Left lung (tissue), 14 donors: ENCODE data around the gene LRRD1. TPM values are rescaled to one million over a fixed set of nuclear protein-coding genes. Genes with fewer than 3 reads are reported as not detected.

Experiments used
- ATAC-seq: fragments of 200-7000 bp; cut with Tn5 transposase; one replicate; pipeline ENCODE4 v1.9.1; 2020; ENCODE audit warnings: moderate library complexity
- DNase-seq, 4 donors: peaks; one replicate each; pipeline ENCODE4 v3.0.0-alpha.2; 2013 to 2020
- H3K27ac ChIP-seq, 2 donors: fragments of 200-600 bp; sonication (generic) in 1 of 2; one replicate each; pipeline versions ENCODE4 v1.5.0 to v1.8.0; 2020 to 2021
- H3K27me3 ChIP-seq, 2 donors: fragments of 200-600 bp; sonication (generic) in 1 of 2; one replicate each; pipeline versions ENCODE4 v1.5.0 to v1.8.0; 2020 to 2021
- H3K36me3 ChIP-seq, 2 donors: fragments of 200-600 bp; sonication (generic) in 1 of 2; one replicate each; pipeline versions ENCODE4 v1.5.0 to v1.8.0; 2020 to 2021
- H3K4me1 ChIP-seq, 2 donors: fragments of 200-600 bp; one replicate each; pipeline ENCODE4 v1.8.0; 2021
- H3K4me3 ChIP-seq, 2 donors: fragments of 200-600 bp; sonication (generic) in 1 of 2; one replicate each; pipeline versions ENCODE4 v1.5.0 to v1.8.0; 2020 to 2021; ENCODE audit warnings: mild to moderate bottlenecking in 1 of 2
- H3K9me3 ChIP-seq, 2 donors: fragments of 200-600 bp; sonication (generic) in 1 of 2; one replicate each; pipeline versions ENCODE4 v1.5.0 to v1.8.0; 2020 to 2021
- CTCF ChIP-seq, 2 donors: fragments of 200-600 bp; sonication (generic) in 1 of 2; IDR thresholded peaks; one replicate each; pipeline versions ENCODE4 v1.5.0 to v1.8.0; 2021; ENCODE audit warnings: antibody characterized with exemption in 2 of 2
- intact Hi-C, 2 donors: fragments of 100-400 bp; cut with DNase I; formaldehyde crosslinking; loops; one replicate each; pipeline versions ENCODE4 v1.11.2 to v1.14.2; 2022
- long read RNA-seq, 12 donors: library from polyadenylated mRNA in 2 of 12; unstranded in 2 of 12; transcript quantifications; one replicate each; pipeline ENCODE4 v2.0.0 and lab custom pipeline, GENCODE V29; 2019 to 2026
- polyA plus RNA-seq, 6 donors: library from polyadenylated mRNA; unstranded; fragments of 120-200 nt; gene quantifications; one replicate each; pipeline ENCODE4 v1.2.1, GENCODE V29; 2013; ENCODE audit not compliant: insufficient read length in 6 of 6
- total RNA-seq, 2 donors: library from RNA; stranded (reverse); fragmentation: NEBNext Ultra II Directional; extraction: Animal tissue kit (Norgen Biotek cat#: 25700); gene quantifications; one replicate each; pipeline ENCODE4 v1.2.1, GENCODE V29; 2021
- donor health status: DM: no; HTN: yes; CAD: no.
- donor health status: DM: no; HTN: no; CAD: no.

LRRD1 gene
- total RNA-seq, result under 1 TPM in 1 of 2 donors, not detected in 1; 0.09 TPM
- under 1 TPM; 0.61 to 0.88 (median 0.67) TPM for polyA plus RNA-seq
- long read RNA-seq, donor 1, result 0 reads
- long read RNA-seq, donor 2, result 0 reads
- long read RNA-seq, donor 3, result 0 reads
- long read RNA-seq, donor 4, result 0 reads
- long read RNA-seq, donor 5, result 0 reads
- long read RNA-seq, donor 6, result 0 reads
- long read RNA-seq, donor 7, result 0 reads
- long read RNA-seq, donor 8, result 0 reads
- long read RNA-seq, donor 9, result 0 reads
- long read RNA-seq, donor 10, result 0 reads
- long read RNA-seq, donor 11, result 0 reads
- long read RNA-seq, donor 12, result 0 reads

GRCh38 chr7:92178928-92179924 lies at the start of gene LRRD1:
Gene LRRD1 (minus strand): TSS chr7:92179142. CDS start chr7:92165202, 13,940 bp downstream.
- peaks cover 0 to 6% of the 10 kb centered on the region in 2 donors for H3K4me1 ChIP-seq
- peak; percentile 98 to 99 for TF ChIP-seq CTCF (IDR thresholded peaks at IDR 0.05)
- H3K4me3 ChIP-seq, result peak within 1 kb of the TSS; percentile 36 to 46
- H3K9me3 ChIP-seq, result peaks cover 0 to 5% of the 10 kb centered on the region in 2 donors
- DNase-seq (peak; percentile 82 to 99 (median 90)), ATAC-seq (peak; percentile 100)
- intact Hi-C loops, result no loop called here
- H3K36me3 ChIP-seq, result no peaks in the 10 kb centered on the region
- H3K27me3 ChIP-seq, result no peaks in the 10 kb centered on the region
- peak within 1 kb of the TSS; percentile 33 to 83 for H3K27ac ChIP-seq

- DNase-seq (no peak), ATAC-seq (no peak)
- TF ChIP-seq CTCF (IDR thresholded peaks at IDR 0.05), result no peak
- H3K36me3 ChIP-seq, result peaks cover 0 to 91% of the 10 kb centered on the region in 2 donors
- no peaks in the 10 kb centered on the region for H3K27me3 ChIP-seq
- intact Hi-C loops, result no loop called here
- no peak overlapping the region for H3K27ac ChIP-seq
- H3K9me3 ChIP-seq, result peaks cover 0 to 6% of the 10 kb centered on the region in 2 donors
- no peak overlapping the region for H3K4me3 ChIP-seq
- H3K4me1 ChIP-seq, result no peaks in the 10 kb centered on the region
Measured at GRCh38 chr7:92228742-92229141, 49.8 kb upstream of the LRRD1 start.

GRCh38 chr7:92228100-92228499 lies 49.2 kb upstream of the LRRD1 start:
- Histone ChIP-seq H3K9me3 (peaks cover 0 to 6% of the 10 kb centered on the region in 2 donors), H3K27ac (no peak overlapping the region), H3K4me3 (no peak overlapping the region), H3K36me3 (peaks cover 0 to 91% of the 10 kb centered on the region in 2 donors), H3K27me3 (no peaks in the 10 kb centered on the region), H3K4me1 (no peaks in the 10 kb centered on the region)
- no peak for ATAC-seq
- TF ChIP-seq CTCF (IDR thresholded peaks at IDR 0.05), result no peak
- intact Hi-C loops, result no loop called here
- DNase-seq, result no peak

GRCh38 chr7:92226981-92227380 lies 48.0 kb upstream of the LRRD1 start:
- intact Hi-C loops, result no loop called here

More at GRCh38 chr7:92226981-92227380, 48.0 kb upstream of the LRRD1 start:
- Histone ChIP-seq H3K36me3 (peaks cover 0 to 91% of the 10 kb centered on the region in 2 donors), H3K27ac (no peak overlapping the region), H3K27me3 (no peaks in the 10 kb centered on the region), H3K9me3 (peaks cover 0 to 6% of the 10 kb centered on the region in 2 donors), H3K4me3 (no peak overlapping the region), H3K4me1 (no peaks in the 10 kb centered on the region)
- no peak for ATAC-seq
- no peak for TF ChIP-seq CTCF (IDR thresholded peaks at IDR 0.05)
- DNase-seq, result no peak
